Body of pancreas (tissue), 4 donors: ENCODE results near the gene ETHE1.

Source experiments
- CTCF ChIP-seq, 7 experiments: fragments of 450-650 bp in 4 of 7; fragments of 200-600 bp in 3 of 7; sonication (generic) in 3 of 7; IDR thresholded peaks; one replicate each; pipeline ENCODE4 v1.5.1; 2016 to 2019; ENCODE audit warnings: antibody characterized with exemption in 7 of 7
- POLR2A ChIP-seq, 3 donors: fragments of 450-650 bp; IDR thresholded peaks; one replicate each; pipeline ENCODE4 v1.6.1; 2016; ENCODE audit warnings: antibody characterized with exemption in 3 of 3, mild to moderate bottlenecking in 2 of 3

DNA sequence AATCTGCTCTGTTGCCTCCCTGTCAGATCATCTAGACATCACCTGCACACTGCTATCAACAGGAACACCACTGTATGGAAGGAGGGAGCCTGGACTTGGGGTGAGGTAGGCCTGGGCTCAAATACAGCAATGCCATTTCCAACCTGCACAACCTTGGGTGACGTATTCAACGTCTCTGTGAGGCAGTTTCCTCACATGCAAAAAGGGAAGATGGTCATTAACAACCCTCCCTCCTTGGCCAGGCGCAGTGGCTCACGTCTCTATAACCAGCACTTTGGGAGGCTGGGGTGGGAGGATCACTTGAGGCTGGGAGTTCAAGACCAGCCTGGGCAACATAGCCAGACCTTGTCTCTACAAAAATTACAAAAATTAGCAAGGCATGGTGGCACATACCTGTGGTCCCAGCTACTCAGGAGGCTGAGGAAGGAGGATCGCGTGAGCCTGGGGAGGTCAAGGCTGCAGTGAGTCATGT is 35.3 kb upstream of the ETHE1 start:
- no peak for TF ChIP-seq CTCF (IDR thresholded peaks at IDR 0.05)
- no peak for TF ChIP-seq POLR2A (IDR thresholded peaks at IDR 0.05)
